Spleen (tissue), 11 donors: ENCODE results near the gene DENND1A. TPM values are rescaled to one million over a fixed set of nuclear protein-coding genes. Genes with fewer than 3 reads are reported as not detected.

ENCODE experiments used
- DNase-seq: peaks from one replicate; pipeline ENCODE4 v3.0.0-alpha.2; 2020
- H3K27ac ChIP-seq, 8 donors: fragments of 200-600 bp; sonication (generic) in 7 of 8; 1 replicate in 4 of 8; 2 replicates in 4 of 8; pipeline versions ENCODE4 v1.5.0 to v1.8.0; 2016 to 2021; ENCODE audit warnings: inconsistent platforms in 4 of 8, mild to moderate bottlenecking in 4 of 8, moderate library complexity in 1 of 8
- H3K27me3 ChIP-seq, 7 donors: fragments of 200-600 bp; sonication (generic) in 6 of 7; replicated peaks in 1 of 7; 1 replicate in 4 of 7; 2 replicates in 3 of 7; pipeline versions ENCODE4 v1.5.0 to v1.8.0; 2016 to 2021; ENCODE audit warnings: inconsistent platforms in 3 of 7, mild to moderate bottlenecking in 1 of 7
- H3K36me3 ChIP-seq, 6 donors: fragments of 200-600 bp; sonication (generic) in 5 of 6; 1 replicate in 4 of 6; 2 replicates in 2 of 6; pipeline versions ENCODE4 v1.5.0 to v1.8.0; 2016 to 2021; ENCODE audit warnings: inconsistent platforms in 2 of 6
- H3K4me1 ChIP-seq, 6 donors: fragments of 200-600 bp; sonication (generic) in 5 of 6; 1 replicate in 3 of 6; 2 replicates in 3 of 6; pipeline versions ENCODE4 v1.5.0 to v1.8.0; 2016 to 2021; ENCODE audit warnings: inconsistent platforms in 3 of 6
- H3K4me3 ChIP-seq, 8 donors: fragments of 200-600 bp; sonication (generic) in 7 of 8; 1 replicate in 4 of 8; 2 replicates in 4 of 8; pipeline versions ENCODE4 v1.5.0 to v1.8.0; 2016 to 2021; ENCODE audit warnings: inconsistent platforms in 4 of 8, mild to moderate bottlenecking in 4 of 8, moderate library complexity in 2 of 8
- H3K9me3 ChIP-seq, 8 donors: fragments of 200-600 bp; sonication (generic) in 7 of 8; 1 replicate in 4 of 8; 2 replicates in 4 of 8; pipeline versions ENCODE4 v1.5.0 to v1.8.0; 2016 to 2021; ENCODE audit warnings: inconsistent platforms in 4 of 8
- CTCF ChIP-seq, 11 experiments: fragments of 200-600 bp in 7 of 11; fragments of 450-650 bp in 4 of 11; sonication (generic) in 4 of 11; IDR thresholded peaks in 8 of 11; conservative IDR thresholded peaks in 3 of 11; 1 replicate in 7 of 11; 2 replicates in 4 of 11; pipeline versions ENCODE4 v1.4.0 to v1.8.0; 2016 to 2021; ENCODE audit warnings: antibody characterized with exemption in 11 of 11, inconsistent platforms in 4 of 11, mild to moderate bottlenecking in 1 of 11
- POLR2A ChIP-seq, 3 donors: fragments of 450-650 bp; IDR thresholded peaks; one replicate each; pipeline ENCODE4 v1.5.1; 2017; ENCODE audit warnings: antibody characterized with exemption in 3 of 3, mild to moderate bottlenecking in 1 of 3
- POLR2AphosphoS5 ChIP-seq, 3 donors: sonication (generic); formaldehyde crosslinking; IDR thresholded peaks; one replicate each; pipeline ENCODE4 v1.5.1; 2017; ENCODE audit warnings: antibody characterized with exemption in 3 of 3
- WGBS, 5 donors: extraction: QIAGEN DNeasy Blood & Tissue Kit in 3 of 5; methylation state at CpG; one replicate each; pipeline versions ENCODE4 v1.1.5 to v1.1.7; 2013 to 2018; 5-methylcytosine and 5-hydroxymethylcytosine counted together
- intact Hi-C: fragments of 100-400 bp; cut with DNase I; formaldehyde crosslinking; loops from one replicate; pipeline ENCODE4 v1.15.0; 2023; ENCODE audit warnings: low total_unique reads
- polyA plus RNA-seq, 3 donors: library from polyadenylated mRNA; stranded (reverse); fragments of 200-250 nt; gene quantifications; one replicate each; pipeline ENCODE4 v1.2.1, GENCODE V29; 2013
- total RNA-seq, 7 donors: library from RNA; depleted of rRNA in 3 of 7; stranded (reverse); fragments of >200 nt in 3 of 7; fragmentation: NEBNext Ultra II Directional in 4 of 7; extraction: Animal tissue kit (Norgen Biotek cat#: 25700) in 4 of 7; gene quantifications; one replicate each; pipeline versions ENCODE4 v1.1.0 to v1.2.1, GENCODE V29; 2016 to 2021
- donor health status: healthy with polysubstance abuse.
- donor health status: DM: no; HTN: no; CAD: no; lungs with moderate emphysema.
- donor health status: DM: no; HTN: no; CAD: no.
- donor health status: Bipolar disorder and iron deficiency.
- donor health status: healthy.
- donor health status: DM: no; HTN: no; CAD: no.
- donor health status: DM: yes; HTN: yes; CAD: no.

DENND1A gene
- total and polyA plus RNA-seq, 10 donors = 5.4 to 59.3 (median 48.8) TPM

GRCh38 chr9:123544007-123544827, 385.7 kb downstream of the DENND1A start:
- Histone ChIP-seq H3K4me1 (peaks cover 0 to 24% (median 7%) of the 10 kb centered on the region in 6 donors), H3K9me3 (no peaks in the 10 kb centered on the region), H3K27me3 (no peaks in the 10 kb centered on the region), H3K4me3 (no peak overlapping the region), H3K27ac (no peak overlapping the region), H3K36me3 (peaks cover 0 to 11% (median 0%) of the 10 kb centered on the region in 6 donors)
- intact Hi-C loops = loop anchor here (5.0 kb wide), 1 partner anchor 498 kb away; no protein-coding TSS in a partner anchor
- no peak for DNase-seq
- TF ChIP-seq CTCF (IDR thresholded peaks at IDR 0.05 in 8 of 11, conservative IDR thresholded peaks at IDR 0.05 in 3 of 11) (peak; percentile 48 to 78 (median 73)), POLR2A (IDR thresholded peaks at IDR 0.05) (no peak)
- 64 to 69% (median 66%) methylated on average over 3 of the region's 3 CpGs for WGBS, 5 donors

GRCh38 chr9:123543492-123543891, 386.4 kb downstream of the DENND1A start:
- peaks cover 0 to 8% (median 0%) of the 10 kb centered on the region in 6 donors for H3K36me3 ChIP-seq
- TF ChIP-seq CTCF (IDR thresholded peaks at IDR 0.05 in 8 of 11, conservative IDR thresholded peaks at IDR 0.05 in 3 of 11) = no peak
- peak in 2 of 3 donors; percentile 16 to 40 for TF ChIP-seq POLR2AphosphoS5 (IDR thresholded peaks at IDR 0.05)
- H3K27me3 ChIP-seq = no peaks in the 10 kb centered on the region
- 68 to 93% (median 72%) methylated on average over 8 of the region's 8 CpGs for WGBS, 5 donors
- no peak overlapping the region for H3K4me3 ChIP-seq
- intact Hi-C loops = loop anchor here (5.0 kb wide), 1 partner anchor 499 kb away; no protein-coding TSS in a partner anchor
- no peak for DNase-seq
- H3K9me3 ChIP-seq = no peaks in the 10 kb centered on the region
- H3K4me1 ChIP-seq = peaks cover 0 to 20% (median 7%) of the 10 kb centered on the region in 6 donors
- no peak overlapping the region for H3K27ac ChIP-seq

- H3K9me3 ChIP-seq = no peaks in the 10 kb centered on the region
- H3K36me3 ChIP-seq = no peaks in the 10 kb centered on the region
- H3K27ac ChIP-seq = no peak overlapping the region
- no peak for DNase-seq
- H3K4me1 ChIP-seq = peaks cover 0 to 20% (median 7%) of the 10 kb centered on the region in 6 donors
- no peak overlapping the region for H3K4me3 ChIP-seq
- no peak for TF ChIP-seq POLR2A (IDR thresholded peaks at IDR 0.05)
- no peak for TF ChIP-seq CTCF (IDR thresholded peaks at IDR 0.05 in 8 of 11, conservative IDR thresholded peaks at IDR 0.05 in 3 of 11)
- no peak for TF ChIP-seq POLR2AphosphoS5 (IDR thresholded peaks at IDR 0.05)
- 84 to 91% (median 87%) methylated on average over 11 of the region's 11 CpGs for WGBS, 5 donors
- intact Hi-C loops = loop anchor here (5.0 kb wide), 1 partner anchor 500 kb away; no protein-coding TSS in a partner anchor
- no peaks in the 10 kb centered on the region for H3K27me3 ChIP-seq
Measured at GRCh38 chr9:123542435-123543225, 387.3 kb downstream of the DENND1A start.
